ENCODE data around the gene CLDN19.
"Not testable (repeated sequence)": the region's sequence is repeated elsewhere in the genome, so short reads cannot be mapped to it uniquely, and the experiment has no call there.

The CLDN19 gene

GRCh38 chr1:42758641-42759040 is 18.6 kb upstream of the CLDN19 start:
- DNase-seq = no peak

- DNase-seq = no peak
Measured at GRCh38 chr1:42757892-42758275, 17.8 kb upstream of the CLDN19 start.

GRCh38 chr1:42756956-42757891 is 17.2 kb upstream of the CLDN19 start:
- peak; percentile 4 to 54 for DNase-seq

DNA sequence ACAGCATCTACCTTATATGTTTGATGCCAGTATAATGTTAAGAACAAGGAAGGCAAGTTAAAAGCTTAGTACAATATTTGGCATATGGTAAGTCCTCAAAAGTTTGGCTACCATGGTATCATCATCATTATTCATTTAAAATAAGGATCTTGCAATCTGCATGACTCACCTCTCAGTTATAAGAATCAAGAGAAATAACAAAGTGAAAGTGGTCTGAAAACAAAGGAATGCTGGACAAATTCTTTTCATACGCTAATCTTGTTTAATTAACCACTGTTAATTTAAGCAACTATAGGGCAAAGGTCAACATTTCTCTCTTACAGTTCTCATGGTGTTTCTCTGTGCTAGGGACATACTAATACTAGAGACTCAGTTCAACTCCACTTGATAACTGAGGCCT is 13.0 kb upstream of the CLDN19 start:
- DNase-seq = no peak

DNA sequence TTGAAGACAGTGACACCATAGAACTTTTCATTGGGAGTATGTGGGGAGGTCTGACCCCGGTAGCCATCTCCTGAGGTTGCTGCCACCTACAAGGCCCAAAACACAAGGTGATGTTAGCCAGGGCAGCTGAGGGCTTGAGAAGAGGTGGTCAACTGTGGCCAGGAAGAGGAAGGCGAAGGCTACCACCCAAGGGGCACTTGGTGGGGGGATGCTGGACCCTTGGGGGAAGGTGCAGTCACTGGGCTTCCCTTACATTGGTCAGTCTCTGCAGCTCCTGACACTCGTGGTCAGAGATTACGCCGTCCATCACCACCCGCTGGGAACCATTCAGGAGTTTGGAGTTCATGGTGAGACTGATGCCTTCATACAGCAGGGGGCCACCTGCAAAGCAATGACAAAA is 12.2 kb upstream of the CLDN19 start:
- DNase-seq = no peak

GRCh38 chr1:42751511-42752070 is 11.6 kb upstream of the CLDN19 start:
- not testable (repeated sequence) for DNase-seq

DNA sequence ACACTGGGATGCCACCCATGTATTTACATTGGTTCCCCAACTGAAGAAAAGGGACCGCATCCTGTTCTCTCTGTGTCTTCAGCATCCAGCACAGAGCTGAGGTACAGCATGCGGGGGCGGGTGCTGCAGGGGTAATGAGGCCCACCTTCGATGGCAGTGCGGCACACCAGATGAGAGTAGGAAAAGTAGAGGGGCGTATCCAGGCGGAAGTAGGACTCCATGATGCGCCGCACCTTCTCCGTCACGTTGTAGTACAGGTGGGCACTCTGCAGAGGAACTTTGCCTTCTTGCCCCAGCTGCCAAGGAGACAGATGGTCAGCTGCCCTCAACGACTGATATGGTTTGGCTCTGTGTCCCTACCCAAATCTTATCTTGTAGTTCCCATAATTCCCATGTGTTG is 10.0 kb upstream of the CLDN19 start:
- no peak for DNase-seq

DNA sequence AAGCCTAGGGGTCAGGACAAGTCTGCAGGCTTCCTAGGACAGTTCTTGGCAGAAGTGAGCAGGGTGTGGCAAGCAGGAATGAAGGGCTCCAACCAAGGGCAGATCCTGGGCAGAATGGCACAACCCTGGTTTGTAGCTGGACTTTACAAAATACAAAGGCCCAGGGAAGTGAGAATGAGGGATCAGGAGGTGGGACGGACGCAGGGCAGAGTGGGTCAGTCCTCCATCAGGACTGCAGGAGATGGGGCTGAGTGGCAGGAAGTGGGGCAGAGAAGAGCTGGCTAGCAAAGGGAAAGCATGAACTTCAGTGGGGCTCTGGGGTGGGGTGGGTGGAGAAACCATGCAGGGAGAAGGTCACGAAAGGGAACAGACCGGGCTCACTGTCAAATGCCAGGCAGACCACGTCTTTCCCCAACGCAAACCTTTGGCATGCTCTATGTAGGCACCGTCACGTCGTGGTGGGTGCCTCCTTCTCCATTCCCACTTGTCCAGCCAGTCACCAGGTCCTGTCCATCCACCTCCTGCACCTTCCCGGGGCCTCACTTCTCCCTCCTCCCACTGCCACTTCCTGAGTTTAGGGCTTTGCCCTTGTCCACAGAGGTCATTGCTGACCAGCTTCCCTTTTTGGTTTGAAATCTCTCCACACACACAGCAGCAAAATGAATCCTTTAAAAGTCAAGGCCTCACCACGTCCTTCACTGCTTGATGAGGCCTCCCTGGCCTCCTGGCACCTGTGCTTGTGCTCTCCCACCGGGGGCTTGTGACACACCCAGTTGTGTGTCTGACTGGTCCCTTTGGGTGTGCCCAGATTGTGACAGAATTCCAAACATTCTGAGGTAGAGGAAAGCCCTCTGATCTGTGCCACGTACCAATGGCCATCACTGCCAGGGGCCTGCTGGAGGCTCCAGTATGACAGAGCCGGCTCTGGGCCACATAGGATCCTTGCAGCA is 8.7 kb upstream of the CLDN19 start:
- DNase-seq = no peak

DNA sequence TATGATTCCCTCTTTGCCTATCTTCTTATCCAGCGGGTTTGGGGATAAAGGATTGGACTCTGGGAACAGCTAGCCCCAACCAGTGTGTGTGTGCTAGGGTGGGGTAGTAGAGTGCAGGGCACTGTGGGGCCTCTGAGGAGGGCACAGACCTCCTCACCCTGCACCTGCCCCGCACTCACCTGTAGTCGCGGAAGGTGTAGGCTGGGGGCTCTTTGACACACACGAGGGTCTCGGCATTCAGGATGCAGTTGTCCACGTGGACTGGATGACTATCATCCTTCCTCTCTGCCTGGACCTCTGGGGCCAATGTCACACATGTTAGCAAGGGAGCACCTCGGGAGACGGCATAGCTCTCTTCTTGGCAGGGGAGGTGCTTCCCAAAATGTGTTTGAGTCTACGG is 8.0 kb upstream of the CLDN19 start:
- DNase-seq = no peak

DNA sequence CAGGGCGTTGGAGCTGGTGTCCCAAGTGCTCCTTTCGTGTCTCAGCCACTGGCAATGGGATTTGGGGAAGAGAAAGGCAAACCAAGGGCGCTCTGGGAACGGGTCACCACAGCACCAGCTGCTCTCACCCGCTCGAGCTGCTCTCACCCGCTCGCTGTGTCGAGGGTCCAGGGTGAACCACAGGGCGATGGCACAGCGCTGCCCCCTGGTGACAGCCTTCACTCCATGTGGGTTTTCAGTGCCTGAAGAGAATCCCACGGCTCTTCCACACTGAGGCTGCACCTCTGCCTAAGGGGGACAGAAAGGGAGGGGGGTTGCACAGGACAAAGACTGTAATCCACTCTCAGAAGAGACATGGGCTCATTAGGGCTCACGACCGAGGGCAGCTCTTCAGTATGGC is 7.1 kb upstream of the CLDN19 start:
- peak in 1 of 2 experiments; percentile 39 for DNase-seq

GRCh38 chr1:42746436-42747105 is 6.5 kb upstream of the CLDN19 start:
- DNase-seq = no peak

GRCh38 chr1:42745851-42746250 is 5.8 kb upstream of the CLDN19 start:
- DNase-seq = no peak

GRCh38 chr1:42744148-42744413 is 4.0 kb upstream of the CLDN19 start:
- no peak for DNase-seq

DNA sequence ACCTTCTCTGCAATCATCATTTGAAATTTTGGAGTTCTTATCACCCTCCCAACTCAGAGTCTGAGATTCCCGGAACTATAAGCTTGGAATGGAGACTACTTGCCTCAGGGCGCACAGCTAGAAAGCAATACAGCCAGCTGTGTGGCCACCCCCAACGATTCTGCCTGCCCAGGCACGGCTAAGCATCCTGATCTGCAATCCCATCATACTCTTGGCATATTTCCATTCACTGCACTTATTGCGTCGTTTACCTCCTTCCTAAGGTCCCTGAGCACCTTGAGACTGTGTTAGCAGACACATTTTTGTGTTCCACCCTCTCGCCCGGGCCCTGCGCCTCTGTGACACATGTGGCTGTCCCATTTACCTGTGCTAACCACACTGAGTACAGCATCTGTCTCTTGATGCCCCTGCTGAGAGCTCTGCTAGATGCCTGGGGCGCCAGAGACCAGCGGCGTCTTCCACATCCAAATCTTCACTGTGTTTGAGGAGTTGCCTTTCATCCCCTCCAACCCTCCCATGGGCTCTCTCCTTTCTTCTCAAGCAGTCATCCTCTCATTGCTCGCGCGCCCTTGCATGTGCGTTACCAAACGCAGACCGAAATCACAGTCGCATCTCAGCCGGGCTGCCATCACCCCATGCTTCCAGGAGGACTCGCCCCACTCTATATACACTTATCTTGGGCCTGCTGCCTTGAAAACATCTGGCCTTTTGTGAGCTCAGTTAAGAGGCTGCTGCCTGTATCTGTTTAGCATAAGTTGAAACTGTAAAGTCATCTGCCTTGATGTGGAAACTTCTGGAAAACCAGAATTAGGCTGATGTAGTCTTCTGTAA is 3.5 kb upstream of the CLDN19 start:
- no peak for DNase-seq

- no peak for DNase-seq
Measured at GRCh38 chr1:42742617-42743316, 2.7 kb upstream of the CLDN19 start.

- no peak for DNase-seq
Measured at GRCh38 chr1:42742141-42742540, 2.1 kb upstream of the CLDN19 start.

DNA sequence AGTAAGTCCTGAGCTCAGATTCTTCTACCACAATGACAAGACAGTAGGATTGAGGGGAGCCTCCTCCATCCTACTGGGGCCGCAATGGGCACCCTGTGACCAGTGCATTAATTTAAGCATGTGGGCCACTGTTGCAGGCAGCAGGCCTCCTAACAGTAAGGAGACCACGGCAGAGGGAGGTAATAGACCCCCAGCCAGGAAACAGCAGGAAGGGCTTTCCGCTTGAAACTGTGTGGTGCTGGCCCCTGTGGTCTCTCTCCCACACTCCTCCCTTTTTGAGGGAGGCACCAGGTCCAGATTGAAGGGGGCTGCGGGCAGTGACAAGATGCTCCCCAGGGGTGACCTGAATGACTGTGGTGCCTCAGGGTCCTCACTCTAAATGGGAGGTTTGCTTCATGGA is 1.7 kb upstream of the CLDN19 start:
- no peak for DNase-seq

DNA sequence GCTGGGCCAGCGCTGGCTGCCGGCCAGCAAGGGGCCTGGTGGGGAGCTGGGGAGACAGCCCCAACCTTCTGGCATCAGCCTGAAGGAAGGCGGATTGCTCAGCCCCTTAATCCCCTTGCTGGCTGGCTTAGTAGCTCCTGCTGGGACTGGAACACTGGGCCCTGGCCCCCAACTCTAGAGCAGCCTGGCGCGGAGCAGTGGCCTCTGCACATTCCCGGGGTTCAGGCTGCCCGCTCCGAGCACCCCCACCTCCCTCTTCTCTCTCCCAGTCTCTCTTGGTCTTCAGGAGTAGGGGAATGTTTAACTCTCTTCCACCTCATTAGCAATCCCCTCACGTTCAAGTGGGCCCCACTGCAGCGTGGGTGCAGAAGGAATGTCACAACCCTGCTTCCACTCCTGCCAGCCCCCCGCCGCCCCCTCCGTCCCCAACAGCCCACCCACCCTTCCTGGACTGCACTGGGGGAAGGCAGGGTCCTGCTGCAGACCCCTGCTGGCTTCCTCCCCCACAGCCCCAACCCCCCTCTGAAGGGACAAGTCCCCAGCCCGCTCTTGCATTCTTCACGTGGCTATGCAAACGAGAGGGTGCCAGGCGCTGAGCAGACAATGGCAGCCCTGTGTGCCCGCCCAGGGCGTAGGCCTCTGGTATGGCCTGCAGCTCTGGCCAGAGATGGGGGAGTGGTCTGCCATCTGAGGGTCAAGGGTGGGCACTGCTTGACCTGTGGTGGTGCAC is 980 bp upstream of the CLDN19 start:
- DNase-seq = no peak

DNA sequence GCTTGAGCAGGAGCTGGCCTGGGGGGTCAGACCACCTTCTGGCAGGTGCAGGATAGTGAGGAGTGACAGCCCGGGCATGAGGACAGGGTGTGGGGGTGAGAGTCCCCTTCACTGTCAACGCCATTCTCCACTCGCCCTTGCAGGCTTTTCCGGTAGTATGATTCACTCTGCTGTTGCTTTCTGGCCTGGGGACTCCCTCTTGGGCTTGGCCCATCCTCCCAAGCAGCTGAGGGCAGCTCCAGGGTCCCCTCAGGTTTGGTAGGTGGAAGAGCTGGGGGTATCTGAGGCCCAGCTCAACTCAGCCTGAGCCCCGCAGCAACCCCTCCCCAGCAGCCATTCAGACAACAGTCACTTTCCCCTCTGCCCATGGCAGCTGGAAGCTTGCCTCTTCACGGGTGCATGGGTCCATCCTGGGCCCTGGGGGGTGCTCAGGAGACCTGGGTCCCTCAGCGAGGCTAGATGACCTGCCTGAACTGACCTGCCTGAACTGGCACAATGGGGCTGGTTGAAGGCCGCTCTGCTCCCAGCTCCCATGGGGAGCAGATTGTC is 1.3 kb downstream of the CLDN19 start:
- DNase-seq = no peak

GRCh38 chr1:42737986-42738677 is 1.9 kb downstream of the CLDN19 start:
- DNase-seq = no peak
